HG03095 (cell line): ENCODE measurements around the gene MS4A3.
"Not testable (repeated sequence)": the region's sequence is repeated elsewhere in the genome, so short reads cannot be mapped to it uniquely, and the experiment has no call there.

Source experiments
- ATAC-seq: cut with Tn5 transposase; IDR thresholded peaks from one replicate; pipeline ENCODE4 v1.9.1; 2021; ENCODE audit warnings: moderate library complexity; ENCODE audit not compliant: unreplicated experiment

The MS4A3 gene

DNA sequence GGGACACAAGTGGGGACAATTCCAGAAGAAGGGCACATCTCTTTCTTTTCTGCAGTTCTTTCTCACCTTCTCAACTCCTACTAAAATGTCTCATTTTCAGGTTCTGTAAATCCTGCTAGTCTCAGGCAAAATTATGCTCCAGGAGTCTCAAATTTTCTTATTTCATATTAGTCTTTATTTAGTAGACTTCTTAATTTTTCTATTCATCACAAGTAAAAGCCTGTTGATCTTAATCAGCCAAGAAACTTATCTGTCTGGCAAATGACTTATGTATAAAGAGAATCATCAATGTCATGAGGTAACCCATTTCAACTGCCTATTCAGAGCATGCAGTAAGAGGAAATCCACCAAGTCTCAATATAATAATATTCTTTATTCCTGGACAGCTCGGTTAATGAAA is 31.9 kb downstream of the MS4A3 start, which contains the start of gene MS4A2:
Gene MS4A2 (plus strand): TSS at position 301 of the 400 bp plus-strand sequence. CDS start 102 bp downstream, outside the sequence.
- no peak for ATAC-seq

DNA sequence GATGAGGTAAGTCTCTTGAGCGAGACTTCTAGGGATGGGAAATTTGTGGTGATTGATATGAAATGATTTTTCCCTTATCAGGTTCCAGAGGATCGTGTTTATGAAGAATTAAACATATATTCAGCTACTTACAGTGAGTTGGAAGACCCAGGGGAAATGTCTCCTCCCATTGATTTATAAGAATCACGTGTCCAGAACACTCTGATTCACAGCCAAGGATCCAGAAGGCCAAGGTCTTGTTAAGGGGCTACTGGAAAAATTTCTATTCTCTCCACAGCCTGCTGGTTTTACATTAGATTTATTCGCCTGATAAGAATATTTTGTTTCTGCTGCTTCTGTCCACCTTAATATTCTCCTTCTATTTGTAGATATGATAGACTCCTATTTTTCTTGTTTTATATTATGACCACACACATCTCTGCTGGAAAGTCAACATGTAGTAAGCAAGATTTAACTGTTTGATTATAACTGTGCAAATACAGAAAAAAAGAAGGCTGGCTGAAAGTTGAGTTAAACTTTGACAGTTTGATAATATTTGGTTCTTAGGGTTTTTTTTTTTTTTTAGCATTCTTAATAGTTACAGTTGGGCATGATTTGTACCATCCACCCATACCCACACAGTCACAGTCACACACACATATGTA is 39.1 kb downstream of the MS4A3 start:
- no peak for ATAC-seq

DNA sequence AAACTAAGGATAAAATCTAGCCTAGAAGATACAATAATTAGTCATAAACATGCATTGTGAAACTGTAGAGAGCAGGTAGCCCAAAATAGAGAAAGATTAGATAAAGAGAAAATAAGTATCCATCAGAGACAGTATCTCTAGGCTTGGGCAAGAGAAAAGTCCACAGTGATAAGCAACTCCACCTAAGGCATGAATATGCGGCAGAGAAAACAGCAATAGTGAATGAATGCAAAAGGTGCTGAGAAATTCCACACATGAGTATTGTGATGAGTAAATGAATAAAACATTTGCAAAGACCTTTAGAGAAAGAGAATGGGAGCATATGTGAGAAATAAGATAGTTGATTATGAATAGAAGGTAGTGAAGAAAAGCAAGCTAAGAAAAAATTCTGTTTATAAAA is 40.7 kb downstream of the MS4A3 start:
- ATAC-seq = no peak

DNA sequence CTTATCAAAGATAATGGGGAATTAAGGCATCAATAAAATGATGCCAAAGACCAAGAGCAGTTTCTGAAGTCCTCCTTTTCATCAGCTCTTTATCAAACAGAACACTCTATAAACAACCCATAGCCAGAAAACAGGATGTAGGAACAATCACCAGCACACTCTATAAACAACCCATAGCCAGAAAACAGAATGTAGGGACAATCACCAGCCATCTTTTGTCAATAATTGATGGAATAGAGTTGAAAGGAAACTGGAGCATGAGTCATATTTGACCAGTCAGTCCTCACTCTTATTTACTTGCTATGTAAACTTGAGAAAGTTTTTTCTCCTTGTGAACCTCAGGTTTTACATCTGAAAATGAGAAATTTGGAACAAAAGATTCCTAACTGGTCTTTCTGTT is 42.0 kb downstream of the MS4A3 start:
- no peak for ATAC-seq

DNA sequence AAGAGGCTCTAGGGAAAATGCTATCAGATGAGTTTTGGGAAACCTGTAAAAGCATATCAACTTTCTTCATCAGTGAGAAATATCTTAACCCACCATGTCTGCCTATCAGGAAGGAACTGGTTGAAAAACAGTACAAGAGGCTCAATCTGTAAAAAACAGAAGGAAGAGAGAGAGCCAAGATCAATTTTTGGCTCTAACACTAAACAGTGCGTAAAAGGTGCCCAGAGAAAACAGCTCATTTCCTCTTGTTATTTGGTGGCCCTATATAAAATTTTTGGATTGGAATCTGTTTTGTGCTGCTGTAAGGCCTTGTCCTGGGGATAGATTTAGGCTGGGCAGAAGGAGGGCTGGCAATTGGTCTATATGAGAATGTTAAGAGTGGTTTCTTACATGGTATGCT is 44.1 kb downstream of the MS4A3 start:
- no peak for ATAC-seq

DNA sequence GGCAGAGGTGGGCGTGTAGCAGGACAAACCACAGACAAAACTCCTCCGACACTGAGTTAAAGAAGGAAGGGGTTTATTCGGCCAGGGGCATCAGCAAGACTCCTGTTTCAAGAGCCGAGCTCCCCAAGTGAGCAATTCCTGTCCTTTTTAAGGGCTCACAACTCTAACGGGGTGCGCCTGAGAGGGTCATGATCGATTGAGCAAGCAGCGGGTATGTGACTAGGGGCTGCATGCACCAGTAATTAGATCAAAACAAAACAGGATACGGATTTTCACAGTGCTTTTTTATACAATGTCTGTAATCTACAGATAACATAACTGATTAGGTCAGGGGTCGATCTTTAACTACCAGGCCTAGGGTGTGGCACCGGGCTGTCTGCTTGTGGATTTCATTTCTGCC is 44.9 kb downstream of the MS4A3 start:
- ATAC-seq = not testable (repeated sequence)

DNA sequence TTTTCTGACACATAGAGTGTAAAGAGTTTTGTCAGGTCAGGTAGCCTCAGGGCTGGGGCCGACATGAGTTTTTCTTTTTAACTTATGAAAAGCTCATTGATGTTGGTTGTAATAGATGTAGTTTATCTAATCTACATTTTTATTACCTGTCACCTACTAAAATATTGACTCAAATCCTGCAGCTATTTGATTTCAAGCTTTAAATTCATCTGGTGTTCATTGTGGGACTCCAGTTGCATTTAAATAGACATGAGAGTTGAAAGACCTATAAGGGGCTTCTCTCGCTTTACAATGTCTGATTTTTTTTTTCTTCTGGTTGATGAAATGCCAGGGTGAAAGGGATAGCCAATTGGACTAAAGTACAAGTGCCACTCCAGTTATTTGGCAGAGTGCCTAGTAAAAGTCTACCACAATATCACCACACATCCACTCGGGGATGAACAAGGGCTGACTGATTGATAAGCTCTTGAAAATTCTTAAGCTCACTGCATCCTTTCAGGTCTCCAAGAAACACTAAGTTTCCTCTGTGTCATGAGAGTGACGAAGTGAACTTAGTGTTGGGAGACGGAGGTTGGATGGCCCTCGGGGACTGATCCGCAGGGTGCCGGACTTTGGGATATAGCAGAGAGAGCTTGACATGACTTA is 48.1 kb downstream of the MS4A3 start:
- ATAC-seq = not testable (repeated sequence)

DNA sequence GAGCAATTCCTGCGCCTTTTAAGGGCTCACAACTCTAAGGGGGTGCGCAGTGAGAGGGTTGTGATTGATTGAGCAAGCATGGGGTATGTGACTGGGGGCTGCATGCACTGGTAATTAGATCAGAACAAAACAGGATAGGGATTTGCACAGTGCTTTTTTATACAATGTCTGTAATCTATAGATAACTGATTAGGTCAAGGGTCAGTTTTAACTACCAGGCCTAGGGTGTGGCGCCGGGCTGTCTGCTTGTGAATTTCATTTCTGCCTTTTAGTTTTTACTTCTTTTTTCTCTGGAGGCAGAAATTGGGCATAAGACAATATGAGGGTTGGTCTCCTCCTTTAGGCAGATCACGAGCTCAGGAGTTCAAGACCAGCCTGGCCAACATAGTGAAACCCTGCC is 52.2 kb downstream of the MS4A3 start:
- ATAC-seq = not testable (repeated sequence)

DNA sequence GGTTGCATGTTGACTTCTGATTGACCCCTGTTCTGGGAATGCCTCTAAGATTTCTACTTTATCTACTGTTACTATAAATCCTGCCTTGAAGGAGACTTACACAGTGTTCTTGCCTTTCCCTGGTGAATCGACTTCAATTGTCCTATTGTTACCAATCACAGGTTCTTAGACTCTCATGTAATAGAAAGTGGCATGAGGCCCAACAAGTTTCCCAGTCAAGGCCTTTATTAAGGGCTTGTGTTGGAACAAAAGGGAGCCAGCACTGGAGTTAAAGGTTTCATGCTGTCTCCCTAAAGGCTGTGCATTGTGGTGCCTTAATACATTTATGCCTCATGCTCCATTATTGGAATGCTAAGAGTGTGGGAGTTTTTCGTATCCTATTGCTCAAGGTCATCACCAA is 55.3 kb downstream of the MS4A3 start:
- no peak for ATAC-seq

DNA sequence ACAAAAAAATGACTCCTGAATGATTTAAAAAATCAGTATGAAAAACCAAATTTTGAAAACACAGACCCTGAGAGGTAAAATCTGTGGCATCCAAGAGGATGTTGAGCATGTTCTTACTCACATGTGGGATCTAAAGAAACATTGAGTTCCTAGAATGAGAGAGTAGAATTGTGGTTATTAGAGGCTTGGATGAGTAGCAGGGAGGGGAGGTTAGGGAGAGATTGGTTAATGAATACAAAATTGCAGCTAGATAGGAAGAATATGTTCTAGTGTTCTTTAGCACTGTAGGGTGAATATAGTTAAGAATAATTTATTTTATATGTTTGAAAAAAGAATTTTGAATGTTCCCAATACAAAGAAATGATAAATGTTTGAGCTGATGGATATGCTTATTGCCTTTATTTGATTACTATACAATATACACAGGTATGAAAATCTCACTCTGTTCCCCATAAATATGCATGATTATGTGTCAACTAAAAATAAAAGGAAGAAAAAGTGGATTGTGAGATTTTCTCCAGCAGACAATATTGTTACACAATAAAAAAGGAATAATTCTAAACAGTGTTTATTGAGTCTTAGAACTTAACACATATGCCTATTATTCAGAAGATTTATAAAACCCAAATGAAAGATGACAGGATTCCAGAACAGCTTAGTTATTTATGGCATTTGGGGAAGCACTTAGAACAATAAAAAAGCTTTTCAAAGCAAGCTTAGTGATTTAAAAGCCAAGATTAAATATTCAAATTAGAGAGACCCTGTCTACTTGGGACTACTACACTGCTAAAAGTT is 60.7 kb downstream of the MS4A3 start:
- no peak for ATAC-seq

DNA sequence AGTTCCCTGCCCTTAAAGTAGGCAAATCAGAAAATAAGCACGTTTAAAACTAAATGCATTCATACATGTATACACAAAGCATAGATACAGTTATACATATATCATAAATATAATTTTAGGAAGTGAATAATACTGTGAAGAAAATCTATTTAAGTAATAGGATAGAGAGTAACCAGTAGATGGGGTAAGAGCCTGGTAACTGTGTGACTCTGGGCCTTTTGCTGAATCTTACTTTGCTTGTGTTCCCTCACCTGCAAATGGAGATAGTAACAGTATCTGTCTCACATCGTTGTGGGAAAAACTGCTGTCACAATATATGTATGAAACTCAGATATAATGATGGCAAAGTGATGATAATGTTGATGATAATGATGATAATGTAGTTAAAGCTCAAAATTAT is 61.9 kb downstream of the MS4A3 start:
- ATAC-seq = no peak

DNA sequence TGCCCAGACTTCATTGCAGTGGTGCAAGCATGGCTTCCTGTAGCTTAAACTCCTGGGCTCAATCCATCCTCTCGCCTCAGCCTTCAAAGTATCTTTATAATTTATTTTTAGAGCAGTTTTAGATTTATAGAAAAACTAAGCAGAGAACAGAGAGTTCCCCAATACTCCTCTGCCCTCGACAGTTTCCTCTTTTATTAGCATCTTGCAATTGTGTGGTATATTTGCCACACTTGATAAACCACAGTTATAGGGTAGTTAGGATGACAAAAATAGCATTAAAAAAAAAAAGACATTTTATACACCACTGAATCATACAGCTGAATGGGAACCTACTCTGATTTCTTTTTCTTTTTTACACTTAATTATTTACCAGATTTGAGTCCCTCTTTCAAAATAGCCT is 63.2 kb downstream of the MS4A3 start:
- no peak for ATAC-seq
